ENCODE data around the gene USP6. TPM values are rescaled to one million over a fixed set of nuclear protein-coding genes. Genes with fewer than 3 reads are reported as not detected.
A peak's percentile ranks its signal among the peaks of the same experiment; 100 is the strongest.
"Not testable (repeated sequence)": the region's sequence is repeated elsewhere in the genome, so short reads cannot be mapped to it uniquely, and the experiment has no call there.

Gene USP6
- polyA plus RNA-seq, 10 donors = 5.1 to 38.9 (median 10.5) TPM

- DNase-seq = no peak
These were observed 5.5 kb downstream of the USP6 start for GRCh38 chr17:5121186-5121841.

GRCh38 chr17:5122056-5122455 is 6.2 kb downstream of the USP6 start:
- DNase-seq = not testable (repeated sequence)

- peak in 1 of 3 donors; percentile 78 for DNase-seq
These were observed 6.9 kb downstream of the USP6 start for GRCh38 chr17:5122586-5123342.

- peak in 1 of 3 donors; percentile 30 for DNase-seq
These were observed 7.7 kb downstream of the USP6 start for GRCh38 chr17:5123343-5124124.

- DNase-seq = not testable (repeated sequence)
These were observed 8.4 kb downstream of the USP6 start for GRCh38 chr17:5124125-5124760.

GRCh38 chr17:5124896-5125295 is 9.1 kb downstream of the USP6 start:
- DNase-seq = not testable (repeated sequence)

GRCh38 chr17:5126719-5127488 is 11.1 kb downstream of the USP6 start:
- DNase-seq = no peak

GRCh38 chr17:5127910-5128309 is 12.1 kb downstream of the USP6 start:
- DNase-seq = no peak

- not testable (repeated sequence) for DNase-seq
These were observed 12.6 kb downstream of the USP6 start for GRCh38 chr17:5128387-5128786.

GRCh38 chr17:5128905-5129535 is 13.2 kb downstream of the USP6 start:
- DNase-seq = no peak

GRCh38 chr17:5129770-5130169 is 13.9 kb downstream of the USP6 start:
- DNase-seq = not testable (repeated sequence)

GRCh38 chr17:5130261-5130660 is 14.4 kb downstream of the USP6 start:
- DNase-seq = not testable (repeated sequence)

GRCh38 chr17:5130687-5131086 is 14.9 kb downstream of the USP6 start:
- not testable (repeated sequence) for DNase-seq

GRCh38 chr17:5131146-5131715 is 15.4 kb downstream of the USP6 start:
- DNase-seq = no peak

GRCh38 chr17:5131799-5132502 is 16.1 kb downstream of the USP6 start:
- DNase-seq = not testable (repeated sequence)

- not testable (repeated sequence) for DNase-seq
These were observed 16.8 kb downstream of the USP6 start for GRCh38 chr17:5132503-5133225.

- no peak for DNase-seq
These were observed 17.5 kb downstream of the USP6 start for GRCh38 chr17:5133311-5133710.

GRCh38 chr17:5133961-5134360 is 18.1 kb downstream of the USP6 start:
- not testable (repeated sequence) for DNase-seq

GRCh38 chr17:5134571-5134970 is 18.7 kb downstream of the USP6 start:
- DNase-seq = not testable (repeated sequence)
